Keratinocyte (primary cell): ENCODE measurements around the gene BCL2L1. TPM values are rescaled to one million over a fixed set of nuclear protein-coding genes. Genes with fewer than 3 reads are reported as not detected.

ENCODE experiments used
- DNase-seq: peaks from one replicate; pipeline ENCODE4 v3.0.0-alpha.2; 2011; ENCODE audit warnings: low read depth, missing footprints, low spot score
- FAIRE-seq: peaks from 2 replicates; lab custom pipeline; 2011; peaks lifted over from hg19 to GRCh38; lab: Jason Lieb, UNC
- H2AFZ ChIP-seq: 2 replicates; pipeline ENCODE4 v1.6.0; 2012; ENCODE audit warnings: low read length, control low read depth, inconsistent platforms; ENCODE audit not compliant: control insufficient read depth
- H3K27ac ChIP-seq: 2 replicates; pipeline ENCODE4 v1.5.1; 2011; ENCODE audit warnings: low read length; ENCODE audit not compliant: control insufficient read depth, insufficient read depth
- H3K27me3 ChIP-seq: 3 replicates; pipeline ENCODE4 v1.6.0; 2011; ENCODE audit warnings: low read length; ENCODE audit not compliant: control insufficient read depth, insufficient read depth; ENCODE audit errors: extremely low read depth
- H3K36me3 ChIP-seq, 2 experiments: 2 replicates in 1 of 2; 3 replicates in 1 of 2; pipeline ENCODE4 v1.5.1; 2011; ENCODE audit warnings: low read length in 2 of 2, mild to moderate bottlenecking in 1 of 2; ENCODE audit not compliant: control insufficient read depth in 2 of 2, insufficient read depth in 2 of 2; ENCODE audit errors: extremely low read depth in 1 of 2
- H3K4me1 ChIP-seq: 3 replicates; pipeline ENCODE4 v1.5.1; 2011; ENCODE audit warnings: low read length; ENCODE audit not compliant: control insufficient read depth, insufficient read depth; ENCODE audit errors: extremely low read depth
- H3K4me2 ChIP-seq: 3 replicates; pipeline ENCODE4 v1.6.0; 2011; ENCODE audit warnings: low read depth, low read length; ENCODE audit not compliant: control insufficient read depth, insufficient read depth; ENCODE audit errors: extremely low read depth
- H3K4me3 ChIP-seq, 3 experiments: fragments of 200-600 bp in 1 of 3; sonication (generic) in 1 of 3; 2 replicates in 2 of 3; 3 replicates in 1 of 3; pipeline ENCODE4 v1.5.1; 2011 to 2016; ENCODE audit warnings: low read length in 3 of 3, mild to moderate bottlenecking in 3 of 3, control low read depth in 2 of 3, inconsistent platforms in 1 of 3, low read depth in 1 of 3, mixed read lengths in 1 of 3, mixed run types in 1 of 3, moderate library complexity in 1 of 3; ENCODE audit not compliant: control insufficient read depth in 2 of 3, insufficient read depth in 2 of 3; ENCODE audit errors: extremely low read depth in 1 of 3
- H3K79me2 ChIP-seq: 2 replicates; pipeline ENCODE4 v1.6.0; 2012; ENCODE audit warnings: low read length; ENCODE audit not compliant: control insufficient read depth, insufficient read depth
- H3K9ac ChIP-seq: 3 replicates; pipeline ENCODE4 v1.6.0; 2011; ENCODE audit warnings: low read length; ENCODE audit not compliant: control insufficient read depth, insufficient read depth; ENCODE audit errors: extremely low read depth
- H3K9me1 ChIP-seq: 3 replicates; pipeline ENCODE4 v1.6.0; 2011; ENCODE audit warnings: low read length; ENCODE audit not compliant: control insufficient read depth, insufficient read depth; ENCODE audit errors: extremely low read depth
- H3K9me3 ChIP-seq: 2 replicates; pipeline ENCODE4 v1.5.1; 2012; ENCODE audit warnings: low read depth, low read length; ENCODE audit not compliant: control insufficient read depth
- H4K20me1 ChIP-seq: 3 replicates; pipeline ENCODE4 v1.6.0; 2011; ENCODE audit warnings: low read length; ENCODE audit not compliant: control insufficient read depth, insufficient read depth; ENCODE audit errors: extremely low read depth
- EZH2 ChIP-seq: IDR thresholded peaks from one replicate; pipeline ENCODE4 v1.6.1; 2012; ENCODE audit warnings: inconsistent platforms, mild to moderate bottlenecking, low read length, moderate library complexity
- dilution Hi-C: fragments of 300-500 bp; cut with MboI; formaldehyde crosslinking; loops from one replicate; pipeline ENCODE4 v1.7.0; 2020; ENCODE audit warnings: low sequenced_read_pairs; ENCODE audit not compliant: extremely low pct_ligation_motif_present
- polyA plus RNA-seq, 5 experiments: library from polyadenylated mRNA; depleted of rRNA in 3 of 5; stranded (reverse) in 3 of 5; stranded (forward) in 1 of 5; unstranded in 1 of 5; fragments of >200 nt; gene quantifications; 1 replicate in 1 of 5; 2 replicates in 3 of 5; 3 replicates in 1 of 5; pipeline versions ENCODE4 v1.2.1 to v1.2.3, GENCODE V29; 2011 to 2012; ENCODE audit warnings: missing spikeins in 2 of 5, low read depth in 1 of 5, low replicate concordance in 1 of 5
- TF ChIP-seq, protein P1 (sequence below), 3 experiments: IDR thresholded peaks in 1 of 3; conservative IDR thresholded peaks in 1 of 3; optimal IDR thresholded peaks in 1 of 3; 2 replicates in 2 of 3; 3 replicates in 1 of 3; pipeline versions ENCODE3 to v1.5.1; 2011; ENCODE audit warnings: low read length in 3 of 3, mild to moderate bottlenecking in 3 of 3, moderate library complexity in 2 of 3, control low read depth in 1 of 3, inconsistent platforms in 1 of 3; ENCODE audit not compliant: insufficient read depth in 2 of 3; ENCODE audit errors: extremely low read depth in 1 of 3

BCL2L1 gene
- polyA plus RNA-seq, 1 donor (not counting 4 experiments of a cell fraction or from before 2014, with no cell fraction given) = 109 TPM

DNA sequence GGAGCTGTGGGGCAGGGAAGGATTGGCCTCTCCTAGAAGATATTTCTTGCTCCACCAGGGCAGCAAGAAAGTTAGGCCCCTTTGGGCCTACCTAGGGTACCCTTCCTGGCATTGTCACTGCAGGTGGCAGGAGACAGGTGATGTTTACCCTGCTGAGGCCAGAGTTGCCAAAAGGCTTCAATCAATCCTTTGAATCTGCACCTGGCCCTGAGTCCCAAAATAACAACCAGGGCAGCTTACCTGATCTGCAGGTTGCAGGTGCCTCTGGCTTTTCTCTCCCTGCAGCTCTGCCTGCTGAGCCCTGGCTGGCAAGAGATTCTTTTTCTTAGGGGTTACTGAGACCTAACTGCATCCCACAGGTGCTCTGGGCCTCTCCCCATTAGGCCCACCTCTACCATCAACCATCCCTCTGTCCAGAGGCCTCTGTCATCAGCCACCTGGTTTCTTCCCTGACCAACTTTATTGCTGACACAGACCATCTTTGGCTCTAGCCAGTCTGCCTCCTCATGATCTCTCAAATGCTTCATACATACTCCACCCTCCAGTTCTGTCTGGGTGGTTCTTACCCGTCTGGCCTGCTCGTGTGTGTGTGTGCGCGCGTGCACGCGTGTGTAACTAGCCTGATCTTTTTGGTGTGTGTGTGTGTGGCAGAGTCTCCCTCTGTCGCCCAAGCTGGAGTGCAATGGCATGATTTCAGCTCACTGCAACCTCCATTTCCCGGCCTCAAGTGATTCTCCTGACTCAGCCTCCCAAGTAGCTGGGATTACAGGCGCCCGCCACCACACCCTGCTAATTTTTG, 13.7 kb downstream of the BCL2L1 start:
- no peak overlapping the region for H3K27ac ChIP-seq
- no peaks in the 10 kb centered on the region for H3K27me3 ChIP-seq
- no peak overlapping the region for H3K4me3 ChIP-seq
- dilution Hi-C loops = no loop called here
- no peak overlapping the region for H3K9ac ChIP-seq
- FAIRE-seq (no peak), DNase-seq (no peak)
- H3K4me2 ChIP-seq = no peak overlapping the region
- TF ChIP-seq EZH2 = no peak
- TF ChIP-seq, protein P1, sequence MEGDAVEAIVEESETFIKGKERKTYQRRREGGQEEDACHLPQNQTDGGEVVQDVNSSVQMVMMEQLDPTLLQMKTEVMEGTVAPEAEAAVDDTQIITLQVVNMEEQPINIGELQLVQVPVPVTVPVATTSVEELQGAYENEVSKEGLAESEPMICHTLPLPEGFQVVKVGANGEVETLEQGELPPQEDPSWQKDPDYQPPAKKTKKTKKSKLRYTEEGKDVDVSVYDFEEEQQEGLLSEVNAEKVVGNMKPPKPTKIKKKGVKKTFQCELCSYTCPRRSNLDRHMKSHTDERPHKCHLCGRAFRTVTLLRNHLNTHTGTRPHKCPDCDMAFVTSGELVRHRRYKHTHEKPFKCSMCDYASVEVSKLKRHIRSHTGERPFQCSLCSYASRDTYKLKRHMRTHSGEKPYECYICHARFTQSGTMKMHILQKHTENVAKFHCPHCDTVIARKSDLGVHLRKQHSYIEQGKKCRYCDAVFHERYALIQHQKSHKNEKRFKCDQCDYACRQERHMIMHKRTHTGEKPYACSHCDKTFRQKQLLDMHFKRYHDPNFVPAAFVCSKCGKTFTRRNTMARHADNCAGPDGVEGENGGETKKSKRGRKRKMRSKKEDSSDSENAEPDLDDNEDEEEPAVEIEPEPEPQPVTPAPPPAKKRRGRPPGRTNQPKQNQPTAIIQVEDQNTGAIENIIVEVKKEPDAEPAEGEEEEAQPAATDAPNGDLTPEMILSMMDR (optimal IDR thresholded peaks at IDR 0.05 in 1 of 3, IDR thresholded peaks at IDR 0.05 in 1 of 3, conservative IDR thresholded peaks at IDR 0.05 in 1 of 3; ENCODE audit: extremely low read depth in 1 of 3, insufficient read depth in 2 of 3, low read length in 3 of 3) = no peak
- H2AFZ ChIP-seq = no peak overlapping the region
- no peaks in the 10 kb centered on the region for H4K20me1 ChIP-seq
- H3K9me1 ChIP-seq = peaks cover 6% of the 10 kb centered on the region
- H3K4me1 ChIP-seq = peaks cover 86% of the 10 kb centered on the region
- H3K9me3 ChIP-seq = no peaks in the 10 kb centered on the region
- peaks cover 71% of the 10 kb centered on the region for H3K79me2 ChIP-seq
- H3K36me3 ChIP-seq = peaks cover 27 to 72% of the 10 kb centered on the region in 2 experiments

DNA sequence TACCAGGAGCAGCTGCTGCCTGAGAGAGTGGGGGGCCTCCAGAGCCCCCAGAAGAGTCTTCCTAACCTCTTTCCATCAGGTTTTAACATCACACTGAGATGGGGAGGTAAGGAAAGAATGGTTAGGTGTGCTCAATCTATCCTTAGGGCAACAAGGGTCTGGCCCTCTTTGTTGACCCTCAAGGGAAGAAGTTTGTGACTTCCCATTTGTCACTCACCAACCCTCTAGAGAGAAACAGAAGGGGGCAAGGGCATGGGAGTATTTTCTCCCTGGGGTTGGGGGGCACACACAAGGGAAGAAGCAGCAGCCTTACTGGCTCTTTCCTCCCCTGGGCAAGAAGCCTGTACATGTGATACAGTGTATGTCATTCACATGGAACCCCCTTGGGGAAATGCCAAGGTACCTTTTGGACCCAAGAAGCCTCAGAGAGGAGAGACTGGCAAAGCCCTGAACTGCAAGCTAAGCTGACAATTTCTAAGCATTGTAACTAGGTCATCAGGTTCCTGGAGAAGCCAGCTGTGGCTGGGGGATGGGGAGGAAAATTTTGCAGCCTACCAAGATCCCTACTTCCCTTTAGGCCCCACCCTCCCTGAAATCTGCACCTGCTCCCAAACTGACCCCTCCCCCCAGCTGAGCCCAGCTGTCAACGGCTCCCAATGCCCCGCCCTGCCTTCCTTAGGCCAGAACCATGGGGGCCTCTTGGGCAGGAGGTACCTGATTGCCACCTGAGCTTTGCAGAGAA, 14.5 kb downstream of the BCL2L1 start:
- Histone ChIP-seq H3K4me3 (no peak overlapping the region), H4K20me1 (no peaks in the 10 kb centered on the region), H3K36me3 (peaks cover 23 to 65% of the 10 kb centered on the region in 2 experiments), H3K4me2 (no peak overlapping the region), H3K4me1 (peaks cover 79% of the 10 kb centered on the region), H3K9me1 (peaks cover 6% of the 10 kb centered on the region), H3K79me2 (peaks cover 75% of the 10 kb centered on the region), H3K27me3 (no peaks in the 10 kb centered on the region), H3K9me3 (no peaks in the 10 kb centered on the region), H3K9ac (no peak overlapping the region), H3K27ac (peak overlapping the region; percentile 33), H2AFZ (no peak overlapping the region)
- FAIRE-seq (no peak), DNase-seq (no peak)
- no peak for TF ChIP-seq EZH2
- TF ChIP-seq, protein P1 (optimal IDR thresholded peaks at IDR 0.05 in 1 of 3, IDR thresholded peaks at IDR 0.05 in 1 of 3, conservative IDR thresholded peaks at IDR 0.05 in 1 of 3; ENCODE audit: extremely low read depth in 1 of 3, insufficient read depth in 2 of 3, low read length in 3 of 3) = no peak
- dilution Hi-C loops = no loop called here
